Smooth muscle cell (in vitro differentiated cells): ENCODE measurements around the gene AFTPH. TPM values are rescaled to one million over a fixed set of nuclear protein-coding genes. Genes with fewer than 3 reads are reported as not detected.

Experiments
- DNase-seq: peaks from one replicate; lab custom pipeline; 2025; ENCODE audit not compliant: unreplicated experiment; lab: John Stamatoyannopoulos, UW
- H2AFZ ChIP-seq: fragments of 200-600 bp; sonication (generic); 2 replicates; pipeline ENCODE4 v1.6.0; 2016; ENCODE audit warnings: antibody characterized with exemption, low read depth, mild to moderate bottlenecking
- H3F3A ChIP-seq: fragments of 200-600 bp; sonication (generic); 2 replicates; pipeline ENCODE4 v1.6.0; 2017; ENCODE audit warnings: antibody characterized with exemption, low read depth
- H3K27ac ChIP-seq: fragments of 200-600 bp; sonication (generic); 2 replicates; pipeline ENCODE4 v1.5.1; 2016; ENCODE audit warnings: low read depth, mild to moderate bottlenecking
- H3K27me3 ChIP-seq: fragments of 200-600 bp; sonication (generic); 2 replicates; pipeline ENCODE4 v1.6.1; 2016; ENCODE audit warnings: low read depth, mild to moderate bottlenecking
- H3K36me3 ChIP-seq: fragments of 200-600 bp; sonication (generic); 2 replicates; pipeline ENCODE4 v1.5.1; 2016; ENCODE audit warnings: low read depth
- H3K4me1 ChIP-seq: fragments of 200-600 bp; sonication (generic); 2 replicates; pipeline ENCODE4 v1.5.1; 2016; ENCODE audit warnings: low read depth
- H3K4me2 ChIP-seq: fragments of 200-600 bp; sonication (generic); 2 replicates; pipeline ENCODE4 v1.6.0; 2016; ENCODE audit warnings: mild to moderate bottlenecking
- H3K4me3 ChIP-seq: fragments of 200-600 bp; sonication (generic); 2 replicates; pipeline ENCODE4 v1.5.1; 2016; ENCODE audit warnings: mild to moderate bottlenecking
- H3K79me2 ChIP-seq: fragments of 200-600 bp; sonication (generic); 2 replicates; pipeline ENCODE4 v1.6.0; 2016; ENCODE audit warnings: low read depth, mild to moderate bottlenecking
- H3K9ac ChIP-seq: fragments of 200-600 bp; sonication (generic); 2 replicates; pipeline ENCODE4 v1.6.0; 2016; ENCODE audit warnings: low read depth
- H3K9me3 ChIP-seq: fragments of 200-600 bp; sonication (generic); replicated peaks from 2 replicates; pipeline ENCODE4 v1.5.1; 2016; ENCODE audit warnings: low read depth
- H4K20me1 ChIP-seq: fragments of 200-600 bp; sonication (generic); 2 replicates; pipeline ENCODE4 v1.6.0; 2016; ENCODE audit warnings: low read depth
- CTCF ChIP-seq: fragments of 200-600 bp; sonication (generic); IDR thresholded peaks from 2 replicates; pipeline ENCODE4 v1.5.1; 2017; ENCODE audit warnings: borderline replicate concordance, mild to moderate bottlenecking, antibody characterized with exemption; ENCODE audit not compliant: insufficient read depth, poor library complexity, severe bottlenecking
- WGBS: methylation state at CpG from one replicate; pipeline ENCODE4 v1.1.7; 2016; ENCODE audit warnings: low lambda C conversion rate; 5-methylcytosine and 5-hydroxymethylcytosine counted together
- polyA plus RNA-seq: library from polyadenylated mRNA; unstranded; fragments of >200 nt; fragmentation: Nextera tagmentation; extraction: Ambion mirVana; gene quantifications from 2 replicates; pipeline ENCODE4 v1.2.1, GENCODE V29; 2016
- total RNA-seq: library from RNA; depleted of rRNA; stranded (reverse); fragments of >200 nt; gene quantifications from 2 replicates; pipeline ENCODE4 v1.2.3, GENCODE V29; 2014

Gene AFTPH
- total and polyA plus RNA-seq, 2 experiments from 2014 or later, result 5.5 to 26.3 TPM

GRCh38 chr2:64522843-64523428 is 1.2 kb upstream of the AFTPH start:
- H3K79me2 ChIP-seq, result peaks cover 36% of the 10 kb centered on the region
- H4K20me1 ChIP-seq, result peaks cover 22% of the 10 kb centered on the region
- peaks cover 14% of the 10 kb centered on the region for H3K4me1 ChIP-seq
- no peaks in the 10 kb centered on the region for H3K9me3 ChIP-seq
- H3K4me3 ChIP-seq, result peak overlapping the region; percentile 66
- peak overlapping the region; percentile 92 for H3K4me2 ChIP-seq
- H3F3A ChIP-seq, result no peaks in the 10 kb centered on the region
- peaks cover 4% of the 10 kb centered on the region for H3K27me3 ChIP-seq
- no peak for DNase-seq
- peak; percentile 89 for TF ChIP-seq CTCF
- H3K9ac ChIP-seq, result no peak overlapping the region
- WGBS, result 5% methylated on average over 16 of the region's 16 CpGs
- no peak overlapping the region for H3K27ac ChIP-seq
- no peaks in the 10 kb centered on the region for H3K36me3 ChIP-seq
- peak overlapping the region; percentile 92 for H2AFZ ChIP-seq

GRCh38 chr2:64524604-64525316 is 632 bp downstream of the AFTPH start:
- WGBS, result under 1% methylated on average over 25 of the region's 48 CpGs
- peaks cover 55% of the 10 kb centered on the region for H3K79me2 ChIP-seq
- H4K20me1 ChIP-seq, result peaks cover 39% of the 10 kb centered on the region
- H2AFZ ChIP-seq, result peak overlapping the region; percentile 79
- H3K9me3 ChIP-seq, result no peaks in the 10 kb centered on the region
- no peaks in the 10 kb centered on the region for H3K36me3 ChIP-seq
- peak overlapping the region; percentile 92 for H3K4me2 ChIP-seq
- H3K27ac ChIP-seq, result peak overlapping the region; percentile 83
- peak overlapping the region; percentile 92 for H3K9ac ChIP-seq
- peak overlapping the region; percentile 66 for H3K4me3 ChIP-seq
- no peak for TF ChIP-seq CTCF
- DNase-seq, result no peak
- H3K4me1 ChIP-seq, result peaks cover 14% of the 10 kb centered on the region
- peaks cover 3% of the 10 kb centered on the region for H3K27me3 ChIP-seq
- no peaks in the 10 kb centered on the region for H3F3A ChIP-seq

- Histone ChIP-seq H3K4me3 (peak overlapping the region; percentile 66), H3K27ac (peak overlapping the region; percentile 83), H3K4me2 (peak overlapping the region; percentile 92), H3K4me1 (peaks cover 14% of the 10 kb centered on the region), H3K27me3 (no peaks in the 10 kb centered on the region), H3K9ac (peak overlapping the region; percentile 92), H2AFZ (peak overlapping the region; percentile 79), H3K79me2 (peaks cover 60% of the 10 kb centered on the region), H4K20me1 (peaks cover 44% of the 10 kb centered on the region), H3K9me3 (no peaks in the 10 kb centered on the region), H3K36me3 (no peaks in the 10 kb centered on the region), H3F3A (no peaks in the 10 kb centered on the region)
- no peak for DNase-seq
- no peak for TF ChIP-seq CTCF
- WGBS, result 7% methylated on average over 4 of the region's 4 CpGs
These were observed 1.1 kb downstream of the AFTPH start for GRCh38 chr2:64525317-64525613.
